GM06990 (cell line): ENCODE data around the gene KRT17.

ENCODE experiments used
- DNase-seq: peaks from one replicate; pipeline ENCODE4 v3.0.0-alpha.2; 2011; ENCODE audit not compliant: insufficient read length; ENCODE audit errors: extremely low read depth
- H3K27me3 ChIP-seq: replicated peaks from 2 replicates; pipeline ENCODE4 v1.6.0; 2011; ENCODE audit warnings: low read length; ENCODE audit not compliant: control insufficient read depth, insufficient read depth
- H3K36me3 ChIP-seq: 2 replicates; pipeline ENCODE4 v1.5.1; 2011; ENCODE audit warnings: low read length; ENCODE audit not compliant: control insufficient read depth, insufficient read depth
- H3K4me3 ChIP-seq: replicated peaks from 2 replicates; pipeline ENCODE4 v1.5.1; 2011; ENCODE audit warnings: low read depth, mild to moderate bottlenecking, control low read depth, low read length
- TF ChIP-seq, protein P1 (sequence below): IDR thresholded peaks from 2 replicates; pipeline ENCODE4 v1.5.1; 2011; ENCODE audit warnings: low read length, control low read depth, mild to moderate bottlenecking, inconsistent platforms; ENCODE audit not compliant: insufficient read depth, poor library complexity, severe bottlenecking

The KRT17 gene

GRCh38 chr17:41638194-41638593 is 13.8 kb upstream of the KRT17 start:
- no peaks in the 10 kb centered on the region; the same call in none of the 2 replicates for H3K27me3 ChIP-seq

DNA sequence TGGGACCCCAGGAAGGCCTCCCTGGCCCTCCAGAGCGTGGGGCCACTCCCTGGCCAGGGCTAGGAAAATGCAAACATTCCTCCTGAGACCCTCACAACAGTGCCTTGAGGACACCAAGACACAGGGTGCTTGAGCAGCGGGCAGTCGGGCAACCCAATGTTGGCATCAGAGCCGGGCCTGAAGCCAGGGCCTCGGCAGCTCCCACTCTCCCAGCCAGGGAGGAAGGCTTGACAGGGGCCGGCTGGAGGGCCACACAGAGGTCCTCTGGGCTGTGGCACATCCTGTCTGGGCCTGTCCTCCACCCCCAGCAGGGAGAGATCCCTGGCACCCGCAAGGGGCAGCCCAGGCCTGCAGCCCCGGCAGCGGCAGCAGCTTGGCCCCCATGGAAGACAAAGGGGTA is 12.3 kb upstream of the KRT17 start:
- Histone ChIP-seq H3K27me3 (no peaks in the 10 kb centered on the region; the same call in 1 of the 2 replicates), H3K36me3 (no peaks in the 10 kb centered on the region), H3K4me3 (no peak overlapping the region)
- no peak for DNase-seq
- TF ChIP-seq, protein P1, sequence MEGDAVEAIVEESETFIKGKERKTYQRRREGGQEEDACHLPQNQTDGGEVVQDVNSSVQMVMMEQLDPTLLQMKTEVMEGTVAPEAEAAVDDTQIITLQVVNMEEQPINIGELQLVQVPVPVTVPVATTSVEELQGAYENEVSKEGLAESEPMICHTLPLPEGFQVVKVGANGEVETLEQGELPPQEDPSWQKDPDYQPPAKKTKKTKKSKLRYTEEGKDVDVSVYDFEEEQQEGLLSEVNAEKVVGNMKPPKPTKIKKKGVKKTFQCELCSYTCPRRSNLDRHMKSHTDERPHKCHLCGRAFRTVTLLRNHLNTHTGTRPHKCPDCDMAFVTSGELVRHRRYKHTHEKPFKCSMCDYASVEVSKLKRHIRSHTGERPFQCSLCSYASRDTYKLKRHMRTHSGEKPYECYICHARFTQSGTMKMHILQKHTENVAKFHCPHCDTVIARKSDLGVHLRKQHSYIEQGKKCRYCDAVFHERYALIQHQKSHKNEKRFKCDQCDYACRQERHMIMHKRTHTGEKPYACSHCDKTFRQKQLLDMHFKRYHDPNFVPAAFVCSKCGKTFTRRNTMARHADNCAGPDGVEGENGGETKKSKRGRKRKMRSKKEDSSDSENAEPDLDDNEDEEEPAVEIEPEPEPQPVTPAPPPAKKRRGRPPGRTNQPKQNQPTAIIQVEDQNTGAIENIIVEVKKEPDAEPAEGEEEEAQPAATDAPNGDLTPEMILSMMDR: no peak

More at GRCh38 chr17:41638194-41638593, 13.8 kb upstream of the KRT17 start:
- no peaks in the 10 kb centered on the region for H3K36me3 ChIP-seq
- TF ChIP-seq, protein P1: no peak
- H3K4me3 ChIP-seq: no peak overlapping the region
- DNase-seq: no peak

- H3K27me3 ChIP-seq: no peaks in the 10 kb centered on the region; the same call in 1 of the 2 replicates
- H3K36me3 ChIP-seq: no peaks in the 10 kb centered on the region
- DNase-seq: no peak
- H3K4me3 ChIP-seq: no peak overlapping the region
- TF ChIP-seq, protein P1: no peak
These were observed 11.0 kb upstream of the KRT17 start for GRCh38 chr17:41635121-41636097.

- Histone ChIP-seq H3K4me3 (no peak overlapping the region), H3K27me3 (no peaks in the 10 kb centered on the region; the same call in 1 of the 2 replicates), H3K36me3 (no peaks in the 10 kb centered on the region)
- no peak for DNase-seq
- TF ChIP-seq, protein P1: no peak
These were observed 10.3 kb upstream of the KRT17 start for GRCh38 chr17:41634639-41635038.

GRCh38 chr17:41633556-41634199 is 9.3 kb upstream of the KRT17 start:
- TF ChIP-seq, protein P1: no peak
- Histone ChIP-seq H3K27me3 (no peaks in the 10 kb centered on the region; the same call in 1 of the 2 replicates), H3K4me3 (no peak overlapping the region), H3K36me3 (no peaks in the 10 kb centered on the region)
- DNase-seq: no peak
